ENCODE results near the gene ELL. TPM values are rescaled to one million over a fixed set of nuclear protein-coding genes. Genes with fewer than 3 reads are reported as not detected.
"Not testable (repeated sequence)": the region's sequence is repeated elsewhere in the genome, so short reads cannot be mapped to it uniquely, and the experiment has no call there.

ELL gene
- total RNA-seq, 1 experiment from 2014 or later = 4.9 TPM

GRCh38 chr19:18532168-18532890 is 10.5 kb upstream of the ELL start:
- no peak for DNase-seq (ENCODE audit: low spot score)

GRCh38 chr19:18531485-18531884 is 9.6 kb upstream of the ELL start:
- DNase-seq (ENCODE audit: low spot score) = no peak

- DNase-seq (ENCODE audit: low spot score) = no peak
Observed at GRCh38 chr19:18529782-18530181, 7.9 kb upstream of the ELL start.

GRCh38 chr19:18526316-18526715 is 4.4 kb upstream of the ELL start:
- DNase-seq (ENCODE audit: low spot score) = no peak

- no peak for DNase-seq (ENCODE audit: low spot score)
Observed at GRCh38 chr19:18523841-18524240, 2.0 kb upstream of the ELL start.

- DNase-seq (ENCODE audit: low spot score) = not testable (repeated sequence)
Observed at GRCh38 chr19:18522862-18523440, 1.1 kb upstream of the ELL start.

GRCh38 chr19:18522124-18522861 is 423 bp upstream of the ELL start:
- peak; percentile 100 for DNase-seq (ENCODE audit: low spot score)

GRCh38 chr19:18520848-18521691 is 800 bp downstream of the ELL start:
- no peak for DNase-seq (ENCODE audit: low spot score)

GRCh38 chr19:18519962-18520847 is 1.7 kb downstream of the ELL start:
- peak; percentile 84 for DNase-seq (ENCODE audit: low spot score)

- no peak for DNase-seq (ENCODE audit: low spot score)
Observed at GRCh38 chr19:18518639-18519038, 3.2 kb downstream of the ELL start.

GRCh38 chr19:18517606-18518005 is 4.3 kb downstream of the ELL start:
- no peak for DNase-seq (ENCODE audit: low spot score)

- DNase-seq (ENCODE audit: low spot score) = no peak
Observed at GRCh38 chr19:18515959-18516358, 5.9 kb downstream of the ELL start.

GRCh38 chr19:18514800-18515682 is 6.8 kb downstream of the ELL start:
- no peak for DNase-seq (ENCODE audit: low spot score)

GRCh38 chr19:18513868-18514267 is 8.0 kb downstream of the ELL start:
- no peak for DNase-seq (ENCODE audit: low spot score)

- no peak for DNase-seq (ENCODE audit: low spot score)
Observed at GRCh38 chr19:18510216-18510615, 11.7 kb downstream of the ELL start.

GRCh38 chr19:18508585-18508984 is 13.3 kb downstream of the ELL start:
- no peak for DNase-seq (ENCODE audit: low spot score)

- DNase-seq (ENCODE audit: low spot score) = no peak
Observed at GRCh38 chr19:18507727-18508440, 14.0 kb downstream of the ELL start.

- DNase-seq (ENCODE audit: low spot score) = no peak
Observed at GRCh38 chr19:18507021-18507726, 14.7 kb downstream of the ELL start.
